Measurements from ENCODE around the gene FAS. TPM values are rescaled to one million over a fixed set of nuclear protein-coding genes. Genes with fewer than 3 reads are reported as not detected.

Gene FAS
- total and polyA plus RNA-seq, 3 donors from 2014 or later, result 9.3 to 16.2 (median 10.7) TPM

DNA sequence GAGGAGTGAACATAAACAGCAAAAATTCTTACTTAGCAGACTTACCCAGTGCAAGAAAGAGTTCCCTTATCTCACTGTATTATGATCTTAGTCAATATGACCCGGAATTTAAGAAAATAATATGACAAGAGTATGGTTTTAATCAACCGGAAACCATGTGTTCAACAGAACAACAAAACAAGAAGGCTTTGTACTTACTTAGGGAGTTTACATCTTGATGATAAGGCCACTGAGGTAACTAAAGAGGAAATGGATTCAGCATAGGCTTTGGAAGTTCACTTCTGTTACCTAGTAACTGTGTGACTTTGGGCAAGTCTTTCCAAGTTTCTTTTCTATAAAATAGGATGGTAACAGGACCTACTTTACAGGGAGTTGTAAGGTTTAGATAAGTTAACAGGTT, 7.4 kb upstream of the FAS start:
- Histone ChIP-seq H3K9me3 (no peaks in the 10 kb centered on the region), H3K27me3 (no peaks in the 10 kb centered on the region), H3K4me1 (peaks cover 36% of the 10 kb centered on the region), H3K27ac (peak overlapping the region; percentile 46 to 79), H3K36me3 (ENCODE audit: low read depth, missing control alignments) (no peaks in the 10 kb centered on the region), H3K4me3 (no peak overlapping the region)
- no peak for TF ChIP-seq POLR2A (IDR thresholded peaks at IDR 0.05)
- TF ChIP-seq, protein P1, sequence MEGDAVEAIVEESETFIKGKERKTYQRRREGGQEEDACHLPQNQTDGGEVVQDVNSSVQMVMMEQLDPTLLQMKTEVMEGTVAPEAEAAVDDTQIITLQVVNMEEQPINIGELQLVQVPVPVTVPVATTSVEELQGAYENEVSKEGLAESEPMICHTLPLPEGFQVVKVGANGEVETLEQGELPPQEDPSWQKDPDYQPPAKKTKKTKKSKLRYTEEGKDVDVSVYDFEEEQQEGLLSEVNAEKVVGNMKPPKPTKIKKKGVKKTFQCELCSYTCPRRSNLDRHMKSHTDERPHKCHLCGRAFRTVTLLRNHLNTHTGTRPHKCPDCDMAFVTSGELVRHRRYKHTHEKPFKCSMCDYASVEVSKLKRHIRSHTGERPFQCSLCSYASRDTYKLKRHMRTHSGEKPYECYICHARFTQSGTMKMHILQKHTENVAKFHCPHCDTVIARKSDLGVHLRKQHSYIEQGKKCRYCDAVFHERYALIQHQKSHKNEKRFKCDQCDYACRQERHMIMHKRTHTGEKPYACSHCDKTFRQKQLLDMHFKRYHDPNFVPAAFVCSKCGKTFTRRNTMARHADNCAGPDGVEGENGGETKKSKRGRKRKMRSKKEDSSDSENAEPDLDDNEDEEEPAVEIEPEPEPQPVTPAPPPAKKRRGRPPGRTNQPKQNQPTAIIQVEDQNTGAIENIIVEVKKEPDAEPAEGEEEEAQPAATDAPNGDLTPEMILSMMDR (IDR thresholded peaks at IDR 0.05), result no peak
- intact Hi-C loops (cut with DNase I; ENCODE audit: low total_unique reads), result no loop called here
- DNase-seq, result no peak
- WGBS, 2 donors, result 36 to 38% methylated on average over 2 of the region's 2 CpGs

DNA sequence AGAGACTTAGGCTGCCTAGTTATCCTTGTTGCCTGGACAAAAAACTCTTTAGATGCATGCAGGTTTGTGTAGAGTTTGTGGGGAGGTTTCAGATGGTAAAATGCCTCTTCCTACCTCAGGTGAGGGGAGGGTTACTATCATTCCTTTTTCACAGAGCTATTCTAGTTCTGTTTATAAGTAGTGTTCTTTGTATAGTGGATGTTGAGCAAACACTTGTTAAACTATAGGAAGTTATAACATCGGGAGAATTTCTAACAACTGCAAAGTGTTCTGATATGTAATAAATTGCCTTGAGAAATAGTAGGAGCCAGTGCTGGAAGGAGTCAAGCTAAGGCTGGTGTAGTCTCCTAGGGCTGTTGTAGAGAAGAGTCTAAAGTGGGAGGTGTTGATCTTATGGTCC, 6.7 kb upstream of the FAS start:
- H3K4me3 ChIP-seq, result no peak overlapping the region
- no peak for DNase-seq
- no peak overlapping the region for H3K27ac ChIP-seq
- WGBS, 2 donors, result 60 to 80% methylated on average over 1 of the region's 1 CpG
- H3K4me1 ChIP-seq, result peaks cover 31% of the 10 kb centered on the region
- no peaks in the 10 kb centered on the region for H3K36me3 ChIP-seq (ENCODE audit: low read depth, missing control alignments)
- TF ChIP-seq, protein P1 (IDR thresholded peaks at IDR 0.05), result no peak
- no peak for TF ChIP-seq POLR2A (IDR thresholded peaks at IDR 0.05)
- intact Hi-C loops (cut with DNase I; ENCODE audit: low total_unique reads), result no loop called here
- H3K9me3 ChIP-seq, result no peaks in the 10 kb centered on the region
- H3K27me3 ChIP-seq, result no peaks in the 10 kb centered on the region

DNA sequence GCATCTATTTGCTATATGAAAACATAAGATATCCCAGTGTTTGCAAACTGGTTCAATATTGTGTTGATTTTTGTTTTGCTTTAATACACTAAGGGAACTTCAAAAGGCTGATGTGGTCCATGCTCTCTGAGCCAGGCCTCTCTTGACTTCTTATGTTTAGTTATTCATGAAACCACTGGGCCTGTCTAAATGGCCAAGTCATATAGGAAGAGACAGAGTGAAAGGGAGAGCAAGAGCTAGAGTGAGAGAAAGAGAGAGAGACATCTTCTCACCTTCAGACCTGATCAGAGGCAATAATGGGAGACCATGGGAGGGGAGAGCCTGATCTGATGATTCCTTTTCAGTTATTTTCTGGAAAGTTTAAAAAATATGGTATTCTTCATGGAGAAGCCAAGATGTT, 6.1 kb upstream of the FAS start:
- no peaks in the 10 kb centered on the region for H3K27me3 ChIP-seq
- no peaks in the 10 kb centered on the region for H3K9me3 ChIP-seq
- TF ChIP-seq, protein P1 (IDR thresholded peaks at IDR 0.05), result no peak
- TF ChIP-seq POLR2A (IDR thresholded peaks at IDR 0.05), result no peak
- intact Hi-C loops (cut with DNase I; ENCODE audit: low total_unique reads), result no loop called here
- peaks cover 33% of the 10 kb centered on the region for H3K4me1 ChIP-seq
- no peak for DNase-seq
- no peak overlapping the region for H3K4me3 ChIP-seq
- H3K36me3 ChIP-seq (ENCODE audit: low read depth, missing control alignments), result no peaks in the 10 kb centered on the region
- H3K27ac ChIP-seq, result no peak overlapping the region

DNA sequence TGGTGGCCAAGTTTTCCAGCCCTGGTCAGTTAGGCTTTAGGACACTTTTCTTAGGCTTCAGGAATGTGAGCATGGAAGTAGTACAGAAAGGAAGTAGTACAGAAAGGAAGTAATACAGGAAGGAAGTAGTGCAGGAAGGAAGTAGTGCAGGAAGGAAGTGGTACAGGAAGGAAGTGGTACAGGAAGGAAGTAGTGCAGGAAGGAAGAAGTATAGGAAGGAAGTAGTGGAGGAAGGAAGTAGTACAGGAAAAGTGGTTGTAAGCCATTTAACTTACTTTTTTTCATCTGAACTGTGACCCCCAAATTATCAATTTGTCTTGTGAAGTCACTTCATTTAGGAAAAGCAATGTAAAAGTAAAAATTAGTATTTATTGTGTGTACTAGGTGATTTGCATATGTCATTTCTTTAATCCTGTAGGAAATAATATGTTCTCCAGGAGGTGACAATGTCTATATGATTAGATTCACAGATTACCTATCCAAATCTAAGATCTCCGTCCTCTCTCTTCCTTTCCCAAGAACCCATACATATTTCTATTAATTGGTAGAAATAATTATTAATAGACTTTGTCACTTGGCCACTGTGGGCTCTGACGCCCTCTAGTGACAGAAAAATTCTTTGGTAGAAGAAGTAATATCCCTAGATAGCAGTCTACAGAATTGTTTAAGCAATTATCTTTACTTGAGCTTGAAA, 3.9 kb upstream of the FAS start:
- Histone ChIP-seq H3K9me3 (no peaks in the 10 kb centered on the region), H3K36me3 (ENCODE audit: low read depth, missing control alignments) (no peaks in the 10 kb centered on the region), H3K27ac (no peak overlapping the region), H3K4me3 (no peak overlapping the region), H3K27me3 (no peaks in the 10 kb centered on the region), H3K4me1 (peaks cover 18% of the 10 kb centered on the region)
- intact Hi-C loops (cut with DNase I; ENCODE audit: low total_unique reads), result loop anchor here (5.0 kb wide), 1 partner anchor 39 kb away; no protein-coding TSS in a partner anchor
- 21 to 30% methylated on average over 2 of the region's 2 CpGs for WGBS, 2 donors
- DNase-seq, result peak; percentile 54
- TF ChIP-seq POLR2A (IDR thresholded peaks at IDR 0.05), result no peak
- TF ChIP-seq, protein P1 (IDR thresholded peaks at IDR 0.05), result peak; percentile 67 to 78 (median 72)

DNA sequence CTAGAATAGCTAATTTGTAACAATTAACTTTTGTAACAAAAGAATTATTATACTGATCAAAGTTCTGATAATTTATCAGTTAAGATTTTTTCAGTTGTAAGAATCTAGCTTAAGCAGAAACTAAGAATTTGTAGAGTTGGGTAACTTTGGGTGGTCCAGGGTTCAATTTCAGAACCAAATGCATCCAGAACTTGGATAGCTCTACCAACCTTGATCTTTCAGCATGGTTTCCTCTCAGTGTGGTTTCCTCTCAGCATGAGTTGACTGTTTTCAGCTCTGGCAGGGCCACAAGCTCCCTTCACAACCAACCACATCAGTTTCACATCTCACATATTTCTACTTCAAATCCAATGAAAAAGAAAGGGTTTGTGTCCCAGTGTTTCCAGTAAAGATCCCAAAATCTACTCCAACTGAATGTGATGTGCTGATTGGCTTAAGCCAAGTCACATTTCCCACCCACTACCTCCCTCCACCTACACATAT, 3.3 kb upstream of the FAS start:
- Histone ChIP-seq H3K36me3 (ENCODE audit: low read depth, missing control alignments) (no peaks in the 10 kb centered on the region), H3K27ac (no peak overlapping the region), H3K4me3 (no peak overlapping the region), H3K4me1 (peaks cover 13% of the 10 kb centered on the region), H3K9me3 (no peaks in the 10 kb centered on the region), H3K27me3 (no peaks in the 10 kb centered on the region)
- no peak for DNase-seq
- intact Hi-C loops (cut with DNase I; ENCODE audit: low total_unique reads), result loop anchor here (5.0 kb wide), 1 partner anchor 40 kb away; no protein-coding TSS in a partner anchor
- TF ChIP-seq, protein P1 (IDR thresholded peaks at IDR 0.05), result no peak
- TF ChIP-seq POLR2A (IDR thresholded peaks at IDR 0.05), result no peak
